ENCODE results near the gene CDH22. TPM values are rescaled to one million over a fixed set of nuclear protein-coding genes. Genes with fewer than 3 reads are reported as not detected.

CDH22 gene
- total and polyA plus RNA-seq, 10 of the 15 experiments (the other 5 are each of a cell fraction or from before 2014, with no cell fraction given), result not detected

DNA sequence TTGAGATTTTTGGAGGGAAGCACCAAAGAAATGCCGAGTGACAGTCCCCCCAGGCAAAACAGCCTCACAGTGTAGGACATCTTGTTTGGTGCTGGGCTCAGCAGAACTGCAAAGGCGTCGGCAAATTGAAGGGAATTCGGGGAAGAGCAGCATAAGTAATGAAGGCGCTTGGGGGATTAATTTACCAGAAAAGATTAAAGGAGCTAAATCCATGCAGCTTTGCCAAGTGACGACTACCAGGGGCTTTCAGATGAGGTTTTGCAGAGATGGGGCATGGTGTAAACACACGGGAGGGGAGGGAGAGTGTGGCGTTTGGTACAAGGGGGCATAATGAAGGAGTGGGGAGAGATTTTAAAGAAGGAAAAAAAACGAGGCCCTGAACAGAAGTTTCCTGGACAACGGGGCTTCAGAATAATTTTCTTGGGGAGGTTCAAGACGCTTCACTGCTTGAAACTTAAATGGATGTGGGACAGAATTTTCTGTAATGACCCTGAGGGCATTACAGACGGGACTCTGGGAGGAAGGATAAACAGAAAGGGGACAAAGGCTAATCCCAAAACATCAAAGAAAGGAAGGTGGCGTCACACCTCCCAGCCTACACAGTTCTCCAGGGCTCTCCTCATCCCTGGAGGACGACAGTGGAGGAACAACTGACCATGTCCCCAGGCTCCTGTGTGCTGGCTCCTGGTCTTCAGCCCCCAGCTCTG is 45.4 kb upstream of the CDH22 start:
- no peak overlapping the region for H3K9ac ChIP-seq (ENCODE audit: control insufficient read depth, insufficient read depth, low read length)
- 83% methylated on average over 13 of the region's 14 CpGs for WGBS (ENCODE audit: insufficient coverage, insufficient replicate concordance, low lambda C conversion rate, missing lambda C conversion rate)
- H3K4me1 ChIP-seq (ENCODE audit: control insufficient read depth, insufficient read depth, low read length), result peaks cover 50% of the 10 kb centered on the region
- H4K20me1 ChIP-seq (ENCODE audit: control insufficient read depth, insufficient read depth), result no peaks in the 10 kb centered on the region
- BruUV-seq (replicated peaks), result no TSS peak
- ChIA-PET SMC1A (ENCODE audit: uncharacterized antibody, unreplicated experiment) (no interaction called here), CTCF (no interaction called here), RAD21 (ENCODE audit: unreplicated experiment) (no interaction called here), POLR2A (interaction anchor here (1.6 kb wide), 1 partner anchor 8 kb away, joined by 5 read pairs; no protein-coding TSS in a partner anchor)
- H3K79me2 ChIP-seq (ENCODE audit: control insufficient read depth, insufficient read depth, low read length), result no peaks in the 10 kb centered on the region; the same call in 1 of the 2 replicates
- no peak overlapping the region for H3K27ac ChIP-seq (ENCODE audit: control insufficient read depth, insufficient read depth)
- H2AFZ ChIP-seq (ENCODE audit: control insufficient read depth, low read depth, low read length), result no peak overlapping the region
- no peak overlapping the region for H3K4me3 ChIP-seq
- in situ Hi-C loops (cut with MboI) (loop anchor here (25.0 kb wide), 1 partner anchor 541 kb away; the partner anchor contains the start of gene UBE2C), intact Hi-C loops (cut with micrococcal nuclease; ENCODE audit: unreplicated experiment) (no loop called here)
- H3K4me2 ChIP-seq (ENCODE audit: control insufficient read depth, insufficient read depth), result no peak overlapping the region
- no peak for ATAC-seq
- TF ChIP-seq SMAD5 (IDR thresholded peaks at IDR 0.05; ENCODE audit: low read depth) (no peak), TBL1XR1 (IDR thresholded peaks at IDR 0.05; ENCODE audit: low read depth, low read length) (no peak), BRCA1 (IDR thresholded peaks at IDR 0.05; ENCODE audit: low read depth, low read length) (no peak), MTA2 (IDR thresholded peaks at IDR 0.05; ENCODE audit: low read depth) (no peak), EED (IDR thresholded peaks at IDR 0.05; ENCODE audit: low read depth) (no peak), MEF2B (IDR thresholded peaks at IDR 0.05; ENCODE audit: partially characterized antibody, poor library complexity, severe bottlenecking) (no peak), FOXK2 (IDR thresholded peaks at IDR 0.05) (no peak), TARDBP (IDR thresholded peaks at IDR 0.05; ENCODE audit: borderline replicate concordance) (no peak)
- TF ChIP-seq, protein P1, sequence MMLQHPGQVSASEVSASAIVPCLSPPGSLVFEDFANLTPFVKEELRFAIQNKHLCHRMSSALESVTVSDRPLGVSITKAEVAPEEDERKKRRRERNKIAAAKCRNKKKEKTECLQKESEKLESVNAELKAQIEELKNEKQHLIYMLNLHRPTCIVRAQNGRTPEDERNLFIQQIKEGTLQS (IDR thresholded peaks at IDR 0.05; ENCODE audit: borderline replicate concordance, extremely low read depth, low read depth, low read length), result no peak
- TF ChIP-seq, protein P2, sequence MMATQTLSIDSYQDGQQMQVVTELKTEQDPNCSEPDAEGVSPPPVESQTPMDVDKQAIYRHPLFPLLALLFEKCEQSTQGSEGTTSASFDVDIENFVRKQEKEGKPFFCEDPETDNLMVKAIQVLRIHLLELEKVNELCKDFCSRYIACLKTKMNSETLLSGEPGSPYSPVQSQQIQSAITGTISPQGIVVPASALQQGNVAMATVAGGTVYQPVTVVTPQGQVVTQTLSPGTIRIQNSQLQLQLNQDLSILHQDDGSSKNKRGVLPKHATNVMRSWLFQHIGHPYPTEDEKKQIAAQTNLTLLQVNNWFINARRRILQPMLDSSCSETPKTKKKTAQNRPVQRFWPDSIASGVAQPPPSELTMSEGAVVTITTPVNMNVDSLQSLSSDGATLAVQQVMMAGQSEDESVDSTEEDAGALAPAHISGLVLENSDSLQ (IDR thresholded peaks at IDR 0.05), result no peak
- TF ChIP-seq, protein P3, sequence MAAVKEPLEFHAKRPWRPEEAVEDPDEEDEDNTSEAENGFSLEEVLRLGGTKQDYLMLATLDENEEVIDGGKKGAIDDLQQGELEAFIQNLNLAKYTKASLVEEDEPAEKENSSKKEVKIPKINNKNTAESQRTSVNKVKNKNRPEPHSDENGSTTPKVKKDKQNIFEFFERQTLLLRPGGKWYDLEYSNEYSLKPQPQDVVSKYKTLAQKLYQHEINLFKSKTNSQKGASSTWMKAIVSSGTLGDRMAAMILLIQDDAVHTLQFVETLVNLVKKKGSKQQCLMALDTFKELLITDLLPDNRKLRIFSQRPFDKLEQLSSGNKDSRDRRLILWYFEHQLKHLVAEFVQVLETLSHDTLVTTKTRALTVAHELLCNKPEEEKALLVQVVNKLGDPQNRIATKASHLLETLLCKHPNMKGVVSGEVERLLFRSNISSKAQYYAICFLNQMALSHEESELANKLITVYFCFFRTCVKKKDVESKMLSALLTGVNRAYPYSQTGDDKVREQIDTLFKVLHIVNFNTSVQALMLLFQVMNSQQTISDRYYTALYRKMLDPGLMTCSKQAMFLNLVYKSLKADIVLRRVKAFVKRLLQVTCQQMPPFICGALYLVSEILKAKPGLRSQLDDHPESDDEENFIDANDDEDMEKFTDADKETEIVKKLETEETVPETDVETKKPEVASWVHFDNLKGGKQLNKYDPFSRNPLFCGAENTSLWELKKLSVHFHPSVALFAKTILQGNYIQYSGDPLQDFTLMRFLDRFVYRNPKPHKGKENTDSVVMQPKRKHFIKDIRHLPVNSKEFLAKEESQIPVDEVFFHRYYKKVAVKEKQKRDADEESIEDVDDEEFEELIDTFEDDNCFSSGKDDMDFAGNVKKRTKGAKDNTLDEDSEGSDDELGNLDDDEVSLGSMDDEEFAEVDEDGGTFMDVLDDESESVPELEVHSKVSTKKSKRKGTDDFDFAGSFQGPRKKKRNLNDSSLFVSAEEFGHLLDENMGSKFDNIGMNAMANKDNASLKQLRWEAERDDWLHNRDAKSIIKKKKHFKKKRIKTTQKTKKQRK (IDR thresholded peaks at IDR 0.05; ENCODE audit: low read depth, low read length), result no peak
- FAIRE-seq, result no peak
- no peaks in the 10 kb centered on the region for H3K9me3 ChIP-seq (replicated peaks; ENCODE audit: control insufficient read depth, insufficient read depth, low read length)
- peaks cover 8 to 10% of the 10 kb centered on the region in 2 experiments; a peak in 3 of 4 replicates for H3K36me3 ChIP-seq (ENCODE audit: control insufficient read depth in 2 of 2, insufficient read depth in 2 of 2, low read length in 1 of 2)
- DNase-seq (ENCODE audit: low read depth, low spot score), result no peak
- no peaks in the 10 kb centered on the region for H3K27me3 ChIP-seq (replicated peaks in 1 of 2; ENCODE audit: control insufficient read depth in 2 of 2, insufficient read depth in 2 of 2, low read length in 1 of 2)

All from GM12878 (cell line).